GM12891 (cell line): ENCODE results near the gene AP2M1.

Source experiments
- PAX5 ChIP-seq: IDR thresholded peaks from 2 replicates; pipeline ENCODE4 v1.6.1; 2011; ENCODE audit warnings: low read length, moderate library complexity, mild to moderate bottlenecking; ENCODE audit not compliant: insufficient read depth, severe bottlenecking
- POLR2A ChIP-seq: IDR thresholded peaks from 2 replicates; pipeline ENCODE4 v1.6.1; 2011; ENCODE audit warnings: low read depth, low read length, control low read depth
- POLR2AphosphoS5 ChIP-seq: IDR thresholded peaks from 2 replicates; pipeline ENCODE4 v1.6.1; 2011; ENCODE audit warnings: low read depth, low read length, control low read depth
- POU2F2 ChIP-seq: IDR thresholded peaks from 2 replicates; pipeline ENCODE4 v1.6.1; 2011; ENCODE audit warnings: low read depth, mild to moderate bottlenecking, control low read depth, low read length, moderate library complexity
- SPI1 ChIP-seq: IDR thresholded peaks from 2 replicates; pipeline ENCODE4 v1.6.1; 2011; ENCODE audit warnings: low read depth, low read length, control low read depth
- TAF1 ChIP-seq: IDR thresholded peaks from 2 replicates; pipeline ENCODE4 v1.6.1; 2011; ENCODE audit warnings: low read depth, low read length, control low read depth

DNA sequence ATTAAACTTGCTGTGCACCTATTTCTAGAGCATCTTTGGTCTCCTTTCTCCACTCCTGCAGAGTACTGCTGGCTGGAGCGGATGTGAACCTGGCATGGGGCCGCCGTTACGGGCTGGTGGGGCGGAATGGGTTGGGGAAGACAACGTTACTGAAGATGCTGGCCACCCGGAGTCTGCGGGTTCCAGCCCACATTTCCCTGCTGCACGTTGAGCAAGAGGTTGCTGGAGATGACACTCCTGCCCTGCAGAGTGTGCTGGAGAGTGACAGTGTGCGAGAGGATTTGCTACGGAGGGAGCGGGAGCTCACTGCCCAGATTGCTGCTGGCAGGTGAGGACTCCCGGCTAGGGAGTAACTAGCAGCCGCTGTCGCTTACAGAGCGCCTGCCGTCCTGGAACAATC lies 13.4 kb downstream of the AP2M1 start:
- TF ChIP-seq POLR2A, result no peak
- TF ChIP-seq TAF1, result no peak
- TF ChIP-seq POLR2AphosphoS5, result no peak
- no peak for TF ChIP-seq SPI1
- TF ChIP-seq PAX5, result no peak
- TF ChIP-seq POU2F2, result no peak
